Vagina (tissue), 2 donors: Measurements from ENCODE around the gene DNAJC19.

Source experiments
- POLR2A ChIP-seq, 2 donors: fragments of 450-650 bp; IDR thresholded peaks; one replicate each; pipeline ENCODE4 v1.6.1; 2017; ENCODE audit warnings: antibody characterized with exemption in 2 of 2, mild to moderate bottlenecking in 2 of 2, moderate library complexity in 2 of 2
- POLR2AphosphoS5 ChIP-seq, 2 donors: sonication (generic); formaldehyde crosslinking; IDR thresholded peaks; one replicate each; pipeline ENCODE4 v1.9.0; 2017; ENCODE audit warnings: antibody characterized with exemption in 2 of 2, mild to moderate bottlenecking in 2 of 2, low read depth in 1 of 2; ENCODE audit not compliant: insufficient read depth in 1 of 2
- TF ChIP-seq, protein P1 (sequence below), 3 experiments: fragments of 450-650 bp in 2 of 3; fragments of 200-600 bp in 1 of 3; sonication (generic) in 1 of 3; IDR thresholded peaks; one replicate each; pipeline ENCODE4 v1.5.1; 2017 to 2019; ENCODE audit warnings: antibody characterized with exemption in 3 of 3, mild to moderate bottlenecking in 2 of 3, moderate library complexity in 2 of 3

DNA sequence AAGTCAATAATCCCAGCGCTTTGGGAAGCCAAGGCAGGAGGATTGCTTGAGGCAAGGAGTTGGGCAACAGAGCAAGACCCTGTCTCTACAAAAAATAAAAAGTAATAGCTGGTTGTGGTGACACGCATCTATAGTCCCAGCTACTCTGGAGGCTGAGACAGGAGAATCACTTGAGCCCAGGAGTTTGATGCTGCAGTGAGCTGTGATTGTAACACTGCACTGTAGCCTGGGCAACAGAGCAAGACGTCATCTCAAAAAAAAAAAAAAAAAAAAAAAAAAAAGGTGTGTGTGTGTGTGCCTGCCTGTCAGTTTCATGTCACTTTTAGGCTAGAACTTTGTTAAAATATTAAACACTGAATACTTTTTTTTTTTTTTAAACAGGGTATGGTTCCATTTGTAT lies 28.4 kb downstream of the DNAJC19 start:
- TF ChIP-seq, protein P1, sequence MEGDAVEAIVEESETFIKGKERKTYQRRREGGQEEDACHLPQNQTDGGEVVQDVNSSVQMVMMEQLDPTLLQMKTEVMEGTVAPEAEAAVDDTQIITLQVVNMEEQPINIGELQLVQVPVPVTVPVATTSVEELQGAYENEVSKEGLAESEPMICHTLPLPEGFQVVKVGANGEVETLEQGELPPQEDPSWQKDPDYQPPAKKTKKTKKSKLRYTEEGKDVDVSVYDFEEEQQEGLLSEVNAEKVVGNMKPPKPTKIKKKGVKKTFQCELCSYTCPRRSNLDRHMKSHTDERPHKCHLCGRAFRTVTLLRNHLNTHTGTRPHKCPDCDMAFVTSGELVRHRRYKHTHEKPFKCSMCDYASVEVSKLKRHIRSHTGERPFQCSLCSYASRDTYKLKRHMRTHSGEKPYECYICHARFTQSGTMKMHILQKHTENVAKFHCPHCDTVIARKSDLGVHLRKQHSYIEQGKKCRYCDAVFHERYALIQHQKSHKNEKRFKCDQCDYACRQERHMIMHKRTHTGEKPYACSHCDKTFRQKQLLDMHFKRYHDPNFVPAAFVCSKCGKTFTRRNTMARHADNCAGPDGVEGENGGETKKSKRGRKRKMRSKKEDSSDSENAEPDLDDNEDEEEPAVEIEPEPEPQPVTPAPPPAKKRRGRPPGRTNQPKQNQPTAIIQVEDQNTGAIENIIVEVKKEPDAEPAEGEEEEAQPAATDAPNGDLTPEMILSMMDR (IDR thresholded peaks at IDR 0.05): no peak
- TF ChIP-seq POLR2AphosphoS5 (IDR thresholded peaks at IDR 0.05; ENCODE audit: insufficient read depth in 1 of 2, low read depth in 1 of 2) (no peak), POLR2A (IDR thresholded peaks at IDR 0.05) (no peak)
